RWPE2 (cell line): ENCODE results near the gene JAK1.

Source experiments
- ATAC-seq: fragments of 200-7000 bp; cut with Tn5 transposase; 3 replicates; pipeline ENCODE4 v1.9.1; 2021; ENCODE audit warnings: low read depth
- DNase-seq: peaks from one replicate; pipeline ENCODE4 v3.0.0-alpha.2; 2020; ENCODE audit warnings: low spot score
- H3K27ac ChIP-seq: fragments of 450-650 bp; 2 replicates; pipeline ENCODE4 v1.5.1; 2017; ENCODE audit warnings: mild to moderate bottlenecking; ENCODE audit not compliant: poor library complexity, severe bottlenecking
- H3K27me3 ChIP-seq: fragments of 250-450 bp; sonication (Bioruptor Pico); 2 replicates; pipeline ENCODE4 v1.5.1; 2021; ENCODE audit warnings: mild to moderate bottlenecking, moderate library complexity; ENCODE audit not compliant: insufficient read depth, poor library complexity, severe bottlenecking
- H3K36me3 ChIP-seq: fragments of 250-450 bp; sonication (Bioruptor Pico); 2 replicates; pipeline ENCODE4 v1.5.1; 2020; ENCODE audit warnings: low read depth, mild to moderate bottlenecking, moderate library complexity
- H3K4me1 ChIP-seq: fragments of 250-450 bp; sonication (Bioruptor Pico); 2 replicates; pipeline ENCODE4 v1.5.1; 2021; ENCODE audit warnings: mild to moderate bottlenecking, moderate library complexity; ENCODE audit not compliant: insufficient read depth, poor library complexity, severe bottlenecking
- H3K4me3 ChIP-seq: fragments of 250-450 bp; sonication (Bioruptor Pico); 2 replicates; pipeline ENCODE4 v1.5.1; 2021; ENCODE audit warnings: mild to moderate bottlenecking, moderate library complexity; ENCODE audit not compliant: severe bottlenecking
- H3K9me3 ChIP-seq: fragments of 250-450 bp; sonication (Bioruptor Pico); 2 replicates; pipeline ENCODE4 v1.5.1; 2021; ENCODE audit warnings: mild to moderate bottlenecking, moderate library complexity; ENCODE audit not compliant: severe bottlenecking
- CTCF ChIP-seq: fragments of 450-650 bp; IDR thresholded peaks from one replicate; pipeline ENCODE4 v1.5.1; 2017; ENCODE audit warnings: mild to moderate bottlenecking, moderate library complexity; ENCODE audit not compliant: poor library complexity, severe bottlenecking

The JAK1 gene

GRCh38 chr1:64798872-64799271 lies 167.5 kb downstream of the JAK1 start:
- no peak for TF ChIP-seq CTCF
- Histone ChIP-seq H3K4me1 (no peaks in the 10 kb centered on the region), H3K27me3 (no peaks in the 10 kb centered on the region), H3K4me3 (no peak overlapping the region), H3K36me3 (no peaks in the 10 kb centered on the region), H3K9me3 (no peaks in the 10 kb centered on the region), H3K27ac (no peak overlapping the region)
- ATAC-seq (no peak), DNase-seq (no peak)

- Histone ChIP-seq H3K4me1 (no peaks in the 10 kb centered on the region), H3K27me3 (no peaks in the 10 kb centered on the region), H3K27ac (no peak overlapping the region), H3K9me3 (no peaks in the 10 kb centered on the region), H3K4me3 (no peak overlapping the region), H3K36me3 (peaks cover 11% of the 10 kb centered on the region; the same call in 1 of the 2 replicates)
- TF ChIP-seq CTCF, result no peak
- ATAC-seq, result no peak
- no peak for DNase-seq
Measured at GRCh38 chr1:64790832-64791487, 175.4 kb downstream of the JAK1 start.
